GM23338 (cell line): ENCODE measurements around the gene ADCY3. TPM values are rescaled to one million over a fixed set of nuclear protein-coding genes. Genes with fewer than 3 reads are reported as not detected.

Experiments used
- ATAC-seq: fragments of 200-7000 bp; cut with Tn5 transposase; 3 replicates; pipeline ENCODE4 v1.9.1; 2020
- DNase-seq: peaks from one replicate; pipeline ENCODE4 v3.0.0-alpha.2; 2015; ENCODE audit warnings: low spot score
- H2AFZ ChIP-seq: fragments of 200-600 bp; sonication (generic); 2 replicates; pipeline ENCODE4 v1.8.0; 2016; ENCODE audit warnings: antibody characterized with exemption, mild to moderate bottlenecking, moderate library complexity
- H3F3A ChIP-seq: fragments of 200-600 bp; sonication (generic); replicated peaks from 2 replicates; pipeline ENCODE4 v1.8.0; 2017; ENCODE audit warnings: antibody characterized with exemption, mixed run types, low read depth
- H3K27ac ChIP-seq: fragments of 200-600 bp; sonication (generic); 2 replicates; pipeline ENCODE4 v1.6.1; 2016; ENCODE audit warnings: low read depth
- H3K27me3 ChIP-seq: fragments of 200-600 bp; sonication (generic); 2 replicates; pipeline ENCODE4 v1.8.0; 2016; ENCODE audit warnings: mild to moderate bottlenecking, mixed run types, moderate library complexity; ENCODE audit not compliant: insufficient read depth
- H3K36me3 ChIP-seq: fragments of 200-600 bp; sonication (generic); 2 replicates; pipeline ENCODE4 v1.8.0; 2016; ENCODE audit warnings: mild to moderate bottlenecking; ENCODE audit not compliant: insufficient read depth
- H3K4me1 ChIP-seq: fragments of 200-600 bp; sonication (generic); 2 replicates; pipeline ENCODE4 v1.8.0; 2016; ENCODE audit warnings: mild to moderate bottlenecking, moderate library complexity; ENCODE audit not compliant: insufficient read depth
- H3K4me2 ChIP-seq: fragments of 200-600 bp; sonication (generic); 2 replicates; pipeline ENCODE4 v1.7.1; 2017; ENCODE audit warnings: mixed run types
- H3K4me3 ChIP-seq: fragments of 200-600 bp; sonication (generic); 2 replicates; pipeline ENCODE4 v1.6.1; 2016; ENCODE audit warnings: mixed run types
- H3K79me2 ChIP-seq: fragments of 200-600 bp; sonication (generic); replicated peaks from 2 replicates; pipeline ENCODE4 v1.8.0; 2017; ENCODE audit warnings: mild to moderate bottlenecking; ENCODE audit not compliant: insufficient read depth
- H3K9me2 ChIP-seq: fragments of 200-600 bp; sonication (generic); 2 replicates; pipeline ENCODE4 v1.8.0; 2017; ENCODE audit not compliant: insufficient read depth
- H4K20me1 ChIP-seq: fragments of 200-600 bp; sonication (generic); replicated peaks from 2 replicates; pipeline ENCODE4 v1.8.0; 2017; ENCODE audit warnings: mild to moderate bottlenecking; ENCODE audit not compliant: insufficient read depth
- H3K27ac Mint-ChIP-seq: 2 replicates; pipeline ENCODE4 v1.8.0; 2020; ENCODE audit warnings: inconsistent platforms, mild to moderate bottlenecking, moderate library complexity, mixed read lengths
- H3K27me3 Mint-ChIP-seq: 3 replicates; pipeline ENCODE4 v1.8.0; 2022; ENCODE audit warnings: low read depth, mild to moderate bottlenecking, moderate library complexity, mixed read lengths, inconsistent platforms; ENCODE audit not compliant: insufficient read depth, poor library complexity
- H3K36me3 Mint-ChIP-seq: 3 replicates; pipeline ENCODE4 v1.8.0; 2021; ENCODE audit warnings: low read depth, mild to moderate bottlenecking, inconsistent platforms, moderate library complexity, mixed read lengths
- H3K4me1 Mint-ChIP-seq: 3 replicates; pipeline ENCODE4 v1.8.0; 2020; ENCODE audit warnings: mild to moderate bottlenecking, inconsistent platforms, mixed read lengths
- H3K4me3 Mint-ChIP-seq: 3 replicates; pipeline ENCODE4 v1.8.0; 2021; ENCODE audit warnings: moderate library complexity, mild to moderate bottlenecking, inconsistent platforms, mixed read lengths
- H3K9me3 Mint-ChIP-seq: 3 replicates; pipeline ENCODE4 v1.8.0; 2020; ENCODE audit warnings: moderate library complexity, mild to moderate bottlenecking, inconsistent platforms, mixed read lengths
- CTCF ChIP-seq, 2 experiments: fragments of 200-600 bp in 1 of 2; sonication (generic) in 1 of 2; conservative IDR thresholded peaks; 2 replicates each; pipeline versions ENCODE4 v1.5.1 to v1.6.1; 2016 to 2017; ENCODE audit warnings: antibody characterized with exemption in 2 of 2, low read depth in 2 of 2, mild to moderate bottlenecking in 2 of 2, moderate library complexity in 1 of 2
- ETS1 ChIP-seq: IDR thresholded peaks from 2 replicates; pipeline ENCODE4 v1.6.1; 2016; ENCODE audit warnings: antibody characterized with exemption
- EZH2 ChIP-seq: fragments of 200-600 bp; sonication (generic); IDR thresholded peaks from one replicate; pipeline ENCODE4 v1.8.0; 2017; ENCODE audit warnings: antibody characterized with exemption, mild to moderate bottlenecking, low read depth; ENCODE audit not compliant: unreplicated experiment
- EZH2phosphoT487 ChIP-seq: fragments of 200-600 bp; sonication (generic); IDR thresholded peaks from one replicate; pipeline ENCODE4 v1.8.1; 2018; ENCODE audit warnings: antibody characterized with exemption; ENCODE audit not compliant: unreplicated experiment
- JUNB ChIP-seq: IDR thresholded peaks from one replicate; pipeline ENCODE4 v1.6.1; 2016; ENCODE audit warnings: antibody characterized with exemption; ENCODE audit not compliant: unreplicated experiment
- NANOG ChIP-seq: IDR thresholded peaks from 2 replicates; pipeline ENCODE4 v1.6.1; 2016; ENCODE audit warnings: antibody characterized with exemption, borderline replicate concordance
- REST ChIP-seq: IDR thresholded peaks from one replicate; pipeline ENCODE4 v1.6.1; 2018; ENCODE audit warnings: antibody characterized with exemption; ENCODE audit not compliant: unreplicated experiment
- STAT1 ChIP-seq: IDR thresholded peaks from one replicate; pipeline ENCODE4 v1.6.1; 2016; ENCODE audit warnings: antibody characterized with exemption; ENCODE audit not compliant: unreplicated experiment
- ZNF114 ChIP-seq: fragments of 250-450 bp; sonication (Bioruptor Pico); IDR thresholded peaks from 2 replicates; pipeline ENCODE4 v1.5.0; 2020; ENCODE audit warnings: mild to moderate bottlenecking, moderate library complexity
- ZNF331 ChIP-seq: fragments of 250-450 bp; sonication (Bioruptor Pico); IDR thresholded peaks from 2 replicates; pipeline ENCODE4 v1.5.0; 2020; ENCODE audit warnings: low read depth, mild to moderate bottlenecking, moderate library complexity
- ZNF462 ChIP-seq: fragments of 250-450 bp; sonication (Bioruptor Pico); IDR thresholded peaks from 2 replicates; pipeline ENCODE4 v1.5.0; 2020; ENCODE audit warnings: mild to moderate bottlenecking, moderate library complexity
- polyA plus RNA-seq: library from polyadenylated mRNA; unstranded; fragments of >200 nt; fragmentation: Nextera tagmentation; extraction: Ambion mirVana; gene quantifications from 2 replicates; pipeline ENCODE4 v1.2.1, GENCODE V29; 2016
- total RNA-seq: library from RNA; depleted of rRNA; stranded (reverse); fragments of >200 nt; shearing (Covaris generic); gene quantifications from 2 replicates; pipeline ENCODE4 v1.2.3, GENCODE V29; 2014

ADCY3 gene
- total and polyA plus RNA-seq, 2 experiments from 2014 or later = 9.7 to 32.4 TPM

GRCh38 chr2:24873619-24874018, 46.4 kb downstream of the ADCY3 start:
- DNase-seq (no peak), ATAC-seq (no peak)
- no peak overlapping the region for H3K4me3 ChIP-seq
- H3F3A ChIP-seq = no peaks in the 10 kb centered on the region
- TF ChIP-seq ETS1 (no peak), JUNB (no peak), STAT1 (no peak), ZNF462 (CRISPR knock-in tag) (no peak), REST (no peak), EZH2phosphoT487 (no peak), ZNF114 (no peak), ZNF331 (no peak), NANOG (no peak), CTCF (conservative IDR thresholded peaks at IDR 0.05; ENCODE audit: low read depth in 2 of 2) (no peak), EZH2 (no peak)
- H3K4me3 Mint-ChIP-seq = no peak overlapping the region
- H3K79me2 ChIP-seq = no peaks in the 10 kb centered on the region
- no peak overlapping the region for H3K27ac Mint-ChIP-seq
- no peaks in the 10 kb centered on the region for H3K27me3 ChIP-seq
- H3K4me1 ChIP-seq = no peaks in the 10 kb centered on the region
- no peak overlapping the region for H3K4me2 ChIP-seq
- peaks cover 18% of the 10 kb centered on the region for H3K4me1 Mint-ChIP-seq
- H3K36me3 Mint-ChIP-seq = peaks cover 10% of the 10 kb centered on the region; the same call in 2 of the 3 replicates
- no peaks in the 10 kb centered on the region for H3K9me3 Mint-ChIP-seq
- no peaks in the 10 kb centered on the region for H3K9me2 ChIP-seq
- H3K27ac ChIP-seq = no peak overlapping the region
- peaks cover 2% of the 10 kb centered on the region for H3K27me3 Mint-ChIP-seq
- H3K36me3 ChIP-seq = no peaks in the 10 kb centered on the region
- H2AFZ ChIP-seq = no peak overlapping the region
- H4K20me1 ChIP-seq = no peaks in the 10 kb centered on the region
